Measurements from ENCODE around the gene TAF8.

- TF ChIP-seq, protein P1, sequence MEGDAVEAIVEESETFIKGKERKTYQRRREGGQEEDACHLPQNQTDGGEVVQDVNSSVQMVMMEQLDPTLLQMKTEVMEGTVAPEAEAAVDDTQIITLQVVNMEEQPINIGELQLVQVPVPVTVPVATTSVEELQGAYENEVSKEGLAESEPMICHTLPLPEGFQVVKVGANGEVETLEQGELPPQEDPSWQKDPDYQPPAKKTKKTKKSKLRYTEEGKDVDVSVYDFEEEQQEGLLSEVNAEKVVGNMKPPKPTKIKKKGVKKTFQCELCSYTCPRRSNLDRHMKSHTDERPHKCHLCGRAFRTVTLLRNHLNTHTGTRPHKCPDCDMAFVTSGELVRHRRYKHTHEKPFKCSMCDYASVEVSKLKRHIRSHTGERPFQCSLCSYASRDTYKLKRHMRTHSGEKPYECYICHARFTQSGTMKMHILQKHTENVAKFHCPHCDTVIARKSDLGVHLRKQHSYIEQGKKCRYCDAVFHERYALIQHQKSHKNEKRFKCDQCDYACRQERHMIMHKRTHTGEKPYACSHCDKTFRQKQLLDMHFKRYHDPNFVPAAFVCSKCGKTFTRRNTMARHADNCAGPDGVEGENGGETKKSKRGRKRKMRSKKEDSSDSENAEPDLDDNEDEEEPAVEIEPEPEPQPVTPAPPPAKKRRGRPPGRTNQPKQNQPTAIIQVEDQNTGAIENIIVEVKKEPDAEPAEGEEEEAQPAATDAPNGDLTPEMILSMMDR (IDR thresholded peaks at IDR 0.05), result no peak
- no peak for TF ChIP-seq EP300 (IDR thresholded peaks at IDR 0.05; ENCODE audit: low read depth)
Observed at GRCh38 chr6:42040856-42041480, 9.4 kb upstream of the TAF8 start.
